H9 (cell line): ENCODE data around the gene GOLGA7B. TPM values are rescaled to one million over a fixed set of nuclear protein-coding genes. Genes with fewer than 3 reads are reported as not detected.

ENCODE experiments used
- DNase-seq: peaks from one replicate; pipeline ENCODE4 v3.0.0-alpha.2; 2017
- H2AFZ ChIP-seq: one replicate; pipeline ENCODE4 v1.6.1; 2013; ENCODE audit warnings: mild to moderate bottlenecking, low read length, control low read depth, moderate library complexity
- H2AK5ac ChIP-seq: 2 replicates; pipeline ENCODE4 v1.6.1; 2013; ENCODE audit warnings: low read length, control low read depth, mixed read lengths; ENCODE audit not compliant: insufficient read length
- H2BK120ac ChIP-seq: one replicate; pipeline ENCODE4 v1.6.1; 2013; ENCODE audit warnings: low read depth, mild to moderate bottlenecking, low read length, control low read depth, inconsistent platforms; ENCODE audit not compliant: poor library complexity, severe bottlenecking
- H2BK12ac ChIP-seq: 2 replicates; pipeline ENCODE4 v1.6.1; 2013; ENCODE audit warnings: low read length, control low read depth, mixed read lengths, low read depth; ENCODE audit not compliant: insufficient read length
- H2BK15ac ChIP-seq: 2 replicates; pipeline ENCODE4 v1.6.1; 2013; ENCODE audit warnings: low read depth, low read length, control low read depth
- H2BK20ac ChIP-seq: one replicate; pipeline ENCODE4 v1.6.1; 2013; ENCODE audit warnings: low read depth, mild to moderate bottlenecking, low read length, control low read depth, inconsistent platforms; ENCODE audit not compliant: poor library complexity, severe bottlenecking
- H2BK5ac ChIP-seq: 2 replicates; pipeline ENCODE4 v1.6.1; 2013; ENCODE audit warnings: low read length, control low read depth, mixed read lengths; ENCODE audit not compliant: insufficient read length
- H3K14ac ChIP-seq: 2 replicates; pipeline ENCODE4 v1.6.1; 2013; ENCODE audit warnings: low read length, control low read depth; ENCODE audit not compliant: insufficient read depth
- H3K18ac ChIP-seq: 2 replicates; pipeline ENCODE4 v1.6.1; 2013; ENCODE audit warnings: low read depth, mild to moderate bottlenecking, mixed read lengths, low read length, control low read depth; ENCODE audit not compliant: insufficient read length
- H3K23ac ChIP-seq: 2 replicates; pipeline ENCODE4 v1.6.1; 2013; ENCODE audit warnings: low read length, control low read depth, mixed read lengths, low read depth; ENCODE audit not compliant: insufficient read length
- H3K23me2 ChIP-seq: 2 replicates; pipeline ENCODE4 v1.6.1; 2013; ENCODE audit warnings: low read depth, mild to moderate bottlenecking, mixed read lengths, low read length, control low read depth; ENCODE audit not compliant: insufficient read length, poor library complexity, severe bottlenecking
- H3K27ac ChIP-seq: 2 replicates; pipeline ENCODE4 v1.5.1; 2013; ENCODE audit warnings: low read length, control low read depth, mixed read lengths, low read depth; ENCODE audit not compliant: insufficient read length
- H3K27me3 ChIP-seq: 2 replicates; pipeline ENCODE4 v1.6.1; 2013; ENCODE audit warnings: low read length, control low read depth, inconsistent platforms; ENCODE audit not compliant: insufficient read depth
- H3K4ac ChIP-seq: 2 replicates; pipeline ENCODE4 v1.6.1; 2013; ENCODE audit warnings: low read depth, mild to moderate bottlenecking, control low read depth, inconsistent platforms, low read length, moderate library complexity
- H3K4me1 ChIP-seq: 2 replicates; pipeline ENCODE4 v1.6.1; 2013; ENCODE audit warnings: low read length, control low read depth, inconsistent platforms; ENCODE audit not compliant: insufficient read depth
- H3K4me2 ChIP-seq: 2 replicates; pipeline ENCODE4 v1.6.1; 2013; ENCODE audit warnings: low read length, control low read depth, mixed read lengths; ENCODE audit not compliant: insufficient read length, insufficient read depth
- H3K56ac ChIP-seq: 2 replicates; pipeline ENCODE4 v1.6.1; 2013; ENCODE audit warnings: low read depth, mild to moderate bottlenecking, mixed read lengths, low read length, control low read depth; ENCODE audit not compliant: insufficient read length
- H3K79me1 ChIP-seq: 2 replicates; pipeline ENCODE4 v1.6.1; 2013; ENCODE audit warnings: low read depth, mild to moderate bottlenecking, moderate library complexity, low read length, control low read depth, inconsistent platforms; ENCODE audit not compliant: insufficient read depth, poor library complexity, severe bottlenecking
- H3K79me2 ChIP-seq: 2 replicates; pipeline ENCODE4 v1.6.1; 2013; ENCODE audit warnings: low read length, control low read depth, inconsistent platforms; ENCODE audit not compliant: insufficient read depth
- H3K9ac ChIP-seq: 2 replicates; pipeline ENCODE4 v1.6.1; 2013; ENCODE audit warnings: low read length, control low read depth, mixed read lengths; ENCODE audit not compliant: insufficient read length; ENCODE audit errors: extremely low read depth
- H3K9me3 ChIP-seq: one replicate; pipeline ENCODE4 v1.6.1; 2013; ENCODE audit warnings: low read depth, low read length, inconsistent platforms; ENCODE audit not compliant: control insufficient read depth
- H3T11ph ChIP-seq: one replicate; pipeline ENCODE4 v1.6.1; 2013; ENCODE audit warnings: mild to moderate bottlenecking, low read length, control low read depth, inconsistent platforms
- H4K20me1 ChIP-seq: one replicate; pipeline ENCODE4 v1.6.1; 2013; ENCODE audit not compliant: control insufficient read depth, insufficient read length, insufficient read depth
- H4K5ac ChIP-seq: 2 replicates; pipeline ENCODE4 v1.6.1; 2013; ENCODE audit warnings: low read depth, mild to moderate bottlenecking, mixed read lengths, low read length, control low read depth; ENCODE audit not compliant: insufficient read length
- H4K8ac ChIP-seq: replicated peaks from 2 replicates; pipeline ENCODE4 v1.6.1; 2013; ENCODE audit warnings: low read length, control low read depth, mixed read lengths, low read depth; ENCODE audit not compliant: insufficient read length
- H4K91ac ChIP-seq: 2 replicates; pipeline ENCODE4 v1.6.1; 2013; ENCODE audit warnings: low read depth, mild to moderate bottlenecking, moderate library complexity, mixed read lengths, low read length, control low read depth; ENCODE audit not compliant: insufficient read length
- H3K27ac Mint-ChIP-seq, 3 experiments: 2 replicates in 2 of 3; 3 replicates in 1 of 3; pipeline ENCODE4 v1.8.0; 2020 to 2021; ENCODE audit warnings: mixed read lengths in 3 of 3, mild to moderate bottlenecking in 1 of 3, moderate library complexity in 1 of 3
- H3K27me3 Mint-ChIP-seq: 2 replicates; pipeline ENCODE4 v1.8.0; 2021; ENCODE audit warnings: low read depth, mild to moderate bottlenecking, moderate library complexity, mixed read lengths
- H3K36me3 Mint-ChIP-seq, 3 experiments: 2 replicates in 2 of 3; 3 replicates in 1 of 3; pipeline ENCODE4 v1.8.0; 2020 to 2021; ENCODE audit warnings: low read depth in 3 of 3, mixed read lengths in 3 of 3; ENCODE audit not compliant: insufficient read depth in 1 of 3
- H3K4me1 Mint-ChIP-seq, 2 experiments: 2 replicates each; pipeline ENCODE4 v1.8.0; 2020; ENCODE audit warnings: mixed read lengths in 2 of 2
- H3K4me3 Mint-ChIP-seq, 2 experiments: 2 replicates in 1 of 2; 3 replicates in 1 of 2; pipeline ENCODE4 v1.8.0; 2020 to 2021; ENCODE audit warnings: mild to moderate bottlenecking in 2 of 2, mixed read lengths in 2 of 2, moderate library complexity in 1 of 2
- H3K9me3 Mint-ChIP-seq, 2 experiments: 2 replicates in 1 of 2; 3 replicates in 1 of 2; pipeline ENCODE4 v1.8.0; 2020; ENCODE audit warnings: mild to moderate bottlenecking in 2 of 2, mixed read lengths in 2 of 2, moderate library complexity in 1 of 2
- CTCF ChIP-seq: fragments of 200-600 bp; sonication (generic); conservative IDR thresholded peaks from 3 replicates; pipeline ENCODE4 v1.8.0; 2021; ENCODE audit warnings: antibody characterized with exemption, mild to moderate bottlenecking
- WGBS: extraction: QIAGEN DNeasy Blood & Tissue Kit; methylation state at CpG from one replicate; pipeline ENCODE4 v1.1.7; 2013; ENCODE audit warnings: missing lambda C conversion rate, low lambda C conversion rate, mixed read lengths; ENCODE audit not compliant: insufficient read length; ENCODE audit errors: extremely low coverage; 5-methylcytosine and 5-hydroxymethylcytosine counted together
- total RNA-seq: library from RNA; stranded (reverse); gene quantifications from 2 replicates; pipeline ENCODE4 v1.2.1, GENCODE V29; 2021

GOLGA7B gene
- total RNA-seq, 1 experiment from 2014 or later = 0.04 TPM

- peaks cover 4% of the 10 kb centered on the region for H3K27me3 Mint-ChIP-seq
- Histone ChIP-seq H3K4me2 (no peak overlapping the region), H3K56ac (no peak overlapping the region), H3K14ac (no peak overlapping the region), H3K9ac (no peak overlapping the region), H3T11ph (no peak overlapping the region), H2BK5ac (no peak overlapping the region), H3K79me2 (no peaks in the 10 kb centered on the region), H2AK5ac (no peak overlapping the region), H2BK12ac (no peak overlapping the region), H4K8ac (no peak overlapping the region), H4K20me1 (peaks cover 4% of the 10 kb centered on the region), H3K27ac (no peak overlapping the region), H2AFZ (no peak overlapping the region), H2BK120ac (no peak overlapping the region), H3K23ac (no peak overlapping the region), H2BK15ac (no peak overlapping the region), H3K79me1 (no peaks in the 10 kb centered on the region), H4K5ac (no peak overlapping the region), H2BK20ac (no peak overlapping the region), H3K18ac (no peak overlapping the region), H3K23me2 (no peaks in the 10 kb centered on the region), H3K4me1 (peaks cover 2% of the 10 kb centered on the region; the same call in 1 of the 2 replicates), H4K91ac (no peak overlapping the region), H3K27me3 (no peaks in the 10 kb centered on the region), H3K4ac (no peak overlapping the region), H3K9me3 (no peaks in the 10 kb centered on the region)
- no peak overlapping the region for H3K4me3 Mint-ChIP-seq
- no CpG with 5 or more reads among the region's 12 CpGs for WGBS
- H3K4me1 Mint-ChIP-seq = peaks cover 9 to 11% of the 10 kb centered on the region in 2 experiments
- H3K9me3 Mint-ChIP-seq = no peaks in the 10 kb centered on the region
- no peak for DNase-seq
- no peak for TF ChIP-seq CTCF
- H3K27ac Mint-ChIP-seq = no peak overlapping the region
- no peaks in the 10 kb centered on the region for H3K36me3 Mint-ChIP-seq
Measured at GRCh38 chr10:97901381-97901780, 51.7 kb downstream of the GOLGA7B start.
